Left ventricle myocardium inferior (tissue), 1 donor: Measurements from ENCODE around the gene NCEH1. TPM values are rescaled to one million over a fixed set of nuclear protein-coding genes. Genes with fewer than 3 reads are reported as not detected.

Experiments
- DNase-seq: peaks from one replicate; pipeline ENCODE4 v3.0.0-alpha.2; 2020
- H3K27ac ChIP-seq: fragments of 200-600 bp; replicated peaks from 2 replicates; pipeline ENCODE4 v1.8.0; 2021
- H3K27me3 ChIP-seq: fragments of 200-600 bp; 2 replicates; pipeline ENCODE4 v1.8.0; 2021; ENCODE audit warnings: low read depth
- H3K36me3 ChIP-seq: fragments of 200-600 bp; 2 replicates; pipeline ENCODE4 v1.8.0; 2021
- H3K4me1 ChIP-seq: fragments of 200-600 bp; 2 replicates; pipeline ENCODE4 v1.8.0; 2021
- H3K4me3 ChIP-seq: fragments of 200-600 bp; 2 replicates; pipeline ENCODE4 v1.8.0; 2021; ENCODE audit warnings: mild to moderate bottlenecking, moderate library complexity
- H3K9me3 ChIP-seq: fragments of 200-600 bp; replicated peaks from 2 replicates; pipeline ENCODE4 v1.8.0; 2021
- CTCF ChIP-seq: fragments of 200-600 bp; IDR thresholded peaks from 2 replicates; pipeline ENCODE4 v1.8.0; 2021; ENCODE audit warnings: antibody characterized with exemption, mild to moderate bottlenecking, borderline replicate concordance
- intact Hi-C: fragments of 100-400 bp; cut with micrococcal nuclease; formaldehyde crosslinking; loops from one replicate; pipeline ENCODE4 v1.11.0; 2022
- total RNA-seq: library from RNA; stranded (reverse); fragmentation: NEBNext Ultra II Directional; extraction: Animal tissue kit (Norgen Biotek cat#: 25700); gene quantifications from one replicate; pipeline ENCODE4 v1.2.1, GENCODE V29; 2021
- donor health status: DM: no; HTN: yes; CAD: no; lungs with severe emphysema.

The NCEH1 gene
- total RNA-seq, 1 donor from 2014 or later = 58.6 TPM

- no peak for DNase-seq
- TF ChIP-seq CTCF = no peak
- no peaks in the 10 kb centered on the region for H3K27me3 ChIP-seq
- no peaks in the 10 kb centered on the region for H3K9me3 ChIP-seq
- H3K4me1 ChIP-seq = peaks cover 41% of the 10 kb centered on the region
- peaks cover 28% of the 10 kb centered on the region for H3K36me3 ChIP-seq
- H3K27ac ChIP-seq = peak overlapping the region; percentile 39
- H3K4me3 ChIP-seq = no peak overlapping the region
- intact Hi-C loops = no loop called here
Observed at GRCh38 chr3:172630316-172630715, 80.6 kb downstream of the NCEH1 start.

- Histone ChIP-seq H3K27ac (no peak overlapping the region), H3K4me3 (no peak overlapping the region), H3K27me3 (no peaks in the 10 kb centered on the region), H3K36me3 (peaks cover 19% of the 10 kb centered on the region), H3K4me1 (peaks cover 33% of the 10 kb centered on the region), H3K9me3 (no peaks in the 10 kb centered on the region)
- no peak for TF ChIP-seq CTCF
- DNase-seq = no peak
- intact Hi-C loops = no loop called here
Observed at GRCh38 chr3:172629470-172629869, 81.4 kb downstream of the NCEH1 start.

- no peak for TF ChIP-seq CTCF
- peak overlapping the region; percentile 39 for H3K27ac ChIP-seq
- intact Hi-C loops = no loop called here
- DNase-seq = no peak
- no peak overlapping the region for H3K4me3 ChIP-seq
- H3K36me3 ChIP-seq = no peaks in the 10 kb centered on the region
- no peaks in the 10 kb centered on the region for H3K27me3 ChIP-seq
- peaks cover 36% of the 10 kb centered on the region for H3K4me1 ChIP-seq
- H3K9me3 ChIP-seq = no peaks in the 10 kb centered on the region
Observed at GRCh38 chr3:172627057-172627809, 83.6 kb downstream of the NCEH1 start.

- no peak for TF ChIP-seq CTCF
Observed at GRCh38 chr3:172626021-172626640, 84.7 kb downstream of the NCEH1 start.

GRCh38 chr3:172625404-172625803 lies 85.5 kb downstream of the NCEH1 start:
- intact Hi-C loops = no loop called here
- Histone ChIP-seq H3K9me3 (no peaks in the 10 kb centered on the region), H3K27me3 (no peaks in the 10 kb centered on the region), H3K36me3 (no peaks in the 10 kb centered on the region), H3K4me3 (no peak overlapping the region), H3K4me1 (peaks cover 22% of the 10 kb centered on the region), H3K27ac (no peak overlapping the region)
- TF ChIP-seq CTCF = no peak
- DNase-seq = no peak

More at GRCh38 chr3:172626021-172626640, 84.7 kb downstream of the NCEH1 start:
- no peaks in the 10 kb centered on the region for H3K36me3 ChIP-seq
- intact Hi-C loops = no loop called here
- no peak overlapping the region for H3K4me3 ChIP-seq
- no peaks in the 10 kb centered on the region for H3K27me3 ChIP-seq
- no peak overlapping the region for H3K27ac ChIP-seq
- no peak for DNase-seq
- H3K4me1 ChIP-seq = peaks cover 29% of the 10 kb centered on the region
- H3K9me3 ChIP-seq = no peaks in the 10 kb centered on the region
